ENCODE results near the gene KCNK4.

DNA sequence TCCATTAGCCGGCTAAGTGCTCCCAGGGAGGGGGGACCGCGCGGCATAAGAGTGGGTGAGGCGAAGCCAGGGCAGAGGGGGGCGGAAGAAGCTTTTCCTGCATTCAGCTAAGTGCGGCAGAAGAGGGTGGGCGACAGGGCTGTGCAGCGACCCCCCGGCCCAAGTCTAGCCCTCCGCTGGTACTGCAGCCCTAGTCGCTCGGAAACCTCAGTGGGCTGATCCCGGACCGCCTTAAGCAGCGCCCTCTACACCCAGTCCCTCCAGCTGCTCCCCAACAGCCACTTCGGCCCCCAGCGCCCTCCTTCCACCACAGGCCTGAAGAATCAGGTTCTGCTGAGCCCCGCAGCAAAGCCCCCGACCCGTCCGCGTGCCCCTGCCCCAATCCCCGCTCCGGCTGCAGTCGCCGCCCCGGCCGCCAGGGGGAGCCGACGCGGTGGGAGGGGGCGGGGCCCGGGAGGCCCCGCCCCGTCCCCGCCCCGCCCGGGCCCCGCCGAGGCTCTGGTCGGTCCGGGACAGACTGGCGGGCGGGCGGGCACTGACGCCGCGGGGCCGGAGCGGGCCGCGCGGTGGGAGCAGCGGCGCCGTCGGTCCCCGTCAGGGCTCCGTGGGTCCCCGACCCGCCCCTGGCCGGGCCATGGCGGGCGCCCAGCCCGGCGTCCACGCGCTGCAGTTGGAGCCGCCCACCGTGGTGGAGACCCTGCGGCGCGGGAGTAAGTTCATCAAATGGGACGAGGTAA, 39.9 kb upstream of the KCNK4 start, which contains the start of gene PLCB3:
- no peak for TF ChIP-seq MAFK (conservative IDR thresholded peaks at IDR 0.05 in 1 of 2, IDR thresholded peaks at IDR 0.05 in 1 of 2; ENCODE audit: low read length in 2 of 2)
- TF ChIP-seq, protein P1, sequence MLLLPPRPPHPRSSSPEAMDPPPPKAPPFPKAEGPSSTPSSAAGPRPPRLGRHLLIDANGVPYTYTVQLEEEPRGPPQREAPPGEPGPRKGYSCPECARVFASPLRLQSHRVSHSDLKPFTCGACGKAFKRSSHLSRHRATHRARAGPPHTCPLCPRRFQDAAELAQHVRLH (CRISPR knock-in tag; IDR thresholded peaks at IDR 0.05; ENCODE audit: borderline replicate concordance, low read depth) = no peak
- no peak for TF ChIP-seq ZFP41 (CRISPR knock-in tag; IDR thresholded peaks at IDR 0.05; ENCODE audit: borderline replicate concordance)
- TF ChIP-seq, protein P2, sequence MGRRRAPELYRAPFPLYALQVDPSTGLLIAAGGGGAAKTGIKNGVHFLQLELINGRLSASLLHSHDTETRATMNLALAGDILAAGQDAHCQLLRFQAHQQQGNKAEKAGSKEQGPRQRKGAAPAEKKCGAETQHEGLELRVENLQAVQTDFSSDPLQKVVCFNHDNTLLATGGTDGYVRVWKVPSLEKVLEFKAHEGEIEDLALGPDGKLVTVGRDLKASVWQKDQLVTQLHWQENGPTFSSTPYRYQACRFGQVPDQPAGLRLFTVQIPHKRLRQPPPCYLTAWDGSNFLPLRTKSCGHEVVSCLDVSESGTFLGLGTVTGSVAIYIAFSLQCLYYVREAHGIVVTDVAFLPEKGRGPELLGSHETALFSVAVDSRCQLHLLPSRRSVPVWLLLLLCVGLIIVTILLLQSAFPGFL (CRISPR knock-in tag; IDR thresholded peaks at IDR 0.05) = no peak
- TF ChIP-seq GLMP (CRISPR knock-in tag; IDR thresholded peaks at IDR 0.05; ENCODE audit: borderline replicate concordance) = no peak
- TF ChIP-seq SNAPC2 (CRISPR knock-in tag; IDR thresholded peaks at IDR 0.05) = no peak
- TF ChIP-seq, protein P3, sequence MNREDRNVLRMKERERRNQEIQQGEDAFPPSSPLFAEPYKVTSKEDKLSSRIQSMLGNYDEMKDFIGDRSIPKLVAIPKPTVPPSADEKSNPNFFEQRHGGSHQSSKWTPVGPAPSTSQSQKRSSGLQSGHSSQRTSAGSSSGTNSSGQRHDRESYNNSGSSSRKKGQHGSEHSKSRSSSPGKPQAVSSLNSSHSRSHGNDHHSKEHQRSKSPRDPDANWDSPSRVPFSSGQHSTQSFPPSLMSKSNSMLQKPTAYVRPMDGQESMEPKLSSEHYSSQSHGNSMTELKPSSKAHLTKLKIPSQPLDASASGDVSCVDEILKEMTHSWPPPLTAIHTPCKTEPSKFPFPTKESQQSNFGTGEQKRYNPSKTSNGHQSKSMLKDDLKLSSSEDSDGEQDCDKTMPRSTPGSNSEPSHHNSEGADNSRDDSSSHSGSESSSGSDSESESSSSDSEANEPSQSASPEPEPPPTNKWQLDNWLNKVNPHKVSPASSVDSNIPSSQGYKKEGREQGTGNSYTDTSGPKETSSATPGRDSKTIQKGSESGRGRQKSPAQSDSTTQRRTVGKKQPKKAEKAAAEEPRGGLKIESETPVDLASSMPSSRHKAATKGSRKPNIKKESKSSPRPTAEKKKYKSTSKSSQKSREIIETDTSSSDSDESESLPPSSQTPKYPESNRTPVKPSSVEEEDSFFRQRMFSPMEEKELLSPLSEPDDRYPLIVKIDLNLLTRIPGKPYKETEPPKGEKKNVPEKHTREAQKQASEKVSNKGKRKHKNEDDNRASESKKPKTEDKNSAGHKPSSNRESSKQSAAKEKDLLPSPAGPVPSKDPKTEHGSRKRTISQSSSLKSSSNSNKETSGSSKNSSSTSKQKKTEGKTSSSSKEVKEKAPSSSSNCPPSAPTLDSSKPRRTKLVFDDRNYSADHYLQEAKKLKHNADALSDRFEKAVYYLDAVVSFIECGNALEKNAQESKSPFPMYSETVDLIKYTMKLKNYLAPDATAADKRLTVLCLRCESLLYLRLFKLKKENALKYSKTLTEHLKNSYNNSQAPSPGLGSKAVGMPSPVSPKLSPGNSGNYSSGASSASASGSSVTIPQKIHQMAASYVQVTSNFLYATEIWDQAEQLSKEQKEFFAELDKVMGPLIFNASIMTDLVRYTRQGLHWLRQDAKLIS (CRISPR knock-in tag; IDR thresholded peaks at IDR 0.05) = no peak
- no peak for TF ChIP-seq ZNF441 (CRISPR knock-in tag; IDR thresholded peaks at IDR 0.05; ENCODE audit: borderline replicate concordance)
- TF ChIP-seq, protein P4, sequence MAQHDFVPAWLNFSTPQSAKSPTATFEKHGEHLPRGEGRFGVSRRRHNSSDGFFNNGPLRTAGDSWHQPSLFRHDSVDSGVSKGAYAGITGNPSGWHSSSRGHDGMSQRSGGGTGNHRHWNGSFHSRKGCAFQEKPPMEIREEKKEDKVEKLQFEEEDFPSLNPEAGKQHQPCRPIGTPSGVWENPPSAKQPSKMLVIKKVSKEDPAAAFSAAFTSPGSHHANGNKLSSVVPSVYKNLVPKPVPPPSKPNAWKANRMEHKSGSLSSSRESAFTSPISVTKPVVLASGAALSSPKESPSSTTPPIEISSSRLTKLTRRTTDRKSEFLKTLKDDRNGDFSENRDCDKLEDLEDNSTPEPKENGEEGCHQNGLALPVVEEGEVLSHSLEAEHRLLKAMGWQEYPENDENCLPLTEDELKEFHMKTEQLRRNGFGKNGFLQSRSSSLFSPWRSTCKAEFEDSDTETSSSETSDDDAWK (CRISPR knock-in tag; IDR thresholded peaks at IDR 0.05) = no peak
- no peak for TF ChIP-seq SMAD3 (CRISPR knock-in tag; IDR thresholded peaks at IDR 0.05)
- no peak for TF ChIP-seq MIER3 (CRISPR knock-in tag; IDR thresholded peaks at IDR 0.05; ENCODE audit: borderline replicate concordance)
- no peak for TF ChIP-seq HNF4G (IDR thresholded peaks at IDR 0.05; ENCODE audit: borderline replicate concordance, low read depth, low read length)
- TF ChIP-seq HNF4G (CRISPR knock-in tag; IDR thresholded peaks at IDR 0.05; ENCODE audit: borderline replicate concordance, low read depth) = no peak

Measured in HepG2 (cell line).